Neural progenitor cell (in vitro differentiated cells): ENCODE results near the gene PAX5. TPM values are rescaled to one million over a fixed set of nuclear protein-coding genes. Genes with fewer than 3 reads are reported as not detected.

Experiments used
- DNase-seq: peaks from one replicate; pipeline ENCODE4 v3.0.0-alpha.2; 2016; ENCODE audit warnings: low spot score
- H2AFZ ChIP-seq: fragments of 200-600 bp; sonication (generic); replicated peaks from 2 replicates; pipeline ENCODE4 v1.6.1; 2016; ENCODE audit warnings: antibody characterized with exemption
- H3F3A ChIP-seq: fragments of 200-600 bp; sonication (generic); 2 replicates; pipeline ENCODE4 v1.6.1; 2016; ENCODE audit warnings: antibody characterized with exemption, low read depth
- H3K27ac ChIP-seq: fragments of 200-600 bp; sonication (generic); 2 replicates; pipeline ENCODE4 v1.5.1; 2016; ENCODE audit warnings: mild to moderate bottlenecking
- H3K27me3 ChIP-seq: fragments of 200-600 bp; sonication (generic); 2 replicates; pipeline ENCODE4 v1.6.1; 2016; ENCODE audit warnings: mild to moderate bottlenecking, moderate library complexity
- H3K36me3 ChIP-seq: fragments of 200-600 bp; sonication (generic); 2 replicates; pipeline ENCODE4 v1.5.1; 2016
- H3K4me1 ChIP-seq: fragments of 200-600 bp; sonication (generic); 2 replicates; pipeline ENCODE4 v1.6.1; 2016; ENCODE audit warnings: mixed run types
- H3K4me2 ChIP-seq: fragments of 200-600 bp; sonication (generic); 2 replicates; pipeline ENCODE4 v1.6.1; 2016
- H3K4me3 ChIP-seq: fragments of 200-600 bp; sonication (generic); 2 replicates; pipeline ENCODE4 v1.5.1; 2016
- H3K79me2 ChIP-seq: fragments of 200-600 bp; sonication (generic); 2 replicates; pipeline ENCODE4 v1.6.1; 2016; ENCODE audit warnings: low read depth
- H3K9ac ChIP-seq: fragments of 200-600 bp; sonication (generic); 2 replicates; pipeline ENCODE4 v1.6.1; 2016
- H3K9me3 ChIP-seq: fragments of 200-600 bp; sonication (generic); 2 replicates; pipeline ENCODE4 v1.5.1; 2016; ENCODE audit warnings: low read depth
- H4K20me1 ChIP-seq: fragments of 200-600 bp; sonication (generic); 2 replicates; pipeline ENCODE4 v1.6.1; 2016; ENCODE audit warnings: low read depth
- H3K27ac Mint-ChIP-seq: 3 replicates; pipeline ENCODE4 v1.8.0; 2021; ENCODE audit warnings: mixed read lengths
- H3K27me3 Mint-ChIP-seq: 2 replicates; pipeline ENCODE4 v1.8.0; 2022; ENCODE audit warnings: low read depth, mild to moderate bottlenecking, inconsistent platforms, moderate library complexity, mixed read lengths; ENCODE audit not compliant: insufficient read depth
- H3K36me3 Mint-ChIP-seq: 3 replicates; pipeline ENCODE4 v1.8.0; 2021; ENCODE audit warnings: mixed read lengths
- H3K4me1 Mint-ChIP-seq: 3 replicates; pipeline ENCODE4 v1.8.0; 2021; ENCODE audit warnings: mixed read lengths
- H3K4me3 Mint-ChIP-seq: 3 replicates; pipeline ENCODE4 v1.8.0; 2021; ENCODE audit warnings: mild to moderate bottlenecking, moderate library complexity, mixed read lengths
- H3K9me3 Mint-ChIP-seq: 3 replicates; pipeline ENCODE4 v1.8.0; 2020; ENCODE audit warnings: mixed read lengths
- CTCF ChIP-seq: fragments of 200-600 bp; sonication (generic); IDR thresholded peaks from 2 replicates; pipeline ENCODE4 v1.5.1; 2017; ENCODE audit warnings: antibody characterized with exemption, mild to moderate bottlenecking
- EZH2 ChIP-seq: fragments of 200-600 bp; sonication (generic); IDR thresholded peaks from 2 replicates; pipeline ENCODE4 v1.6.1; 2017; ENCODE audit warnings: antibody characterized with exemption, mild to moderate bottlenecking, moderate library complexity
- EZH2phosphoT487 ChIP-seq: fragments of 200-600 bp; sonication (generic); IDR thresholded peaks from 2 replicates; pipeline ENCODE4 v1.6.1; 2017; ENCODE audit warnings: antibody characterized with exemption
- total RNA-seq: library from RNA; depleted of rRNA; stranded (reverse); fragments of >200 nt; gene quantifications from 2 replicates; pipeline ENCODE4 v1.2.3, GENCODE V29; 2015; ENCODE audit warnings: low replicate concordance

The PAX5 gene
- total RNA-seq, 1 donor from 2014 or later = not detected

GRCh38 chr9:37034938-37035647 is 1.0 kb upstream of the PAX5 start:
- peaks cover 60% of the 10 kb centered on the region for H4K20me1 ChIP-seq
- Mint-ChIP-seq H3K4me3 (peak overlapping the region; percentile 84), H3K27me3 (peaks cover 67% of the 10 kb centered on the region), H3K27ac (peak overlapping the region; percentile 85), H3K9me3 (no peaks in the 10 kb centered on the region), H3K36me3 (no peaks in the 10 kb centered on the region), H3K4me1 (peaks cover 69% of the 10 kb centered on the region)
- H3K27me3 ChIP-seq = peaks cover 100% of the 10 kb centered on the region
- no peaks in the 10 kb centered on the region for H3K36me3 ChIP-seq
- peak overlapping the region; percentile 38 for H2AFZ ChIP-seq
- no peaks in the 10 kb centered on the region for H3K79me2 ChIP-seq
- H3K9me3 ChIP-seq = no peaks in the 10 kb centered on the region
- H3K4me2 ChIP-seq = peak overlapping the region; percentile 84
- TF ChIP-seq CTCF = peak; percentile 6
- TF ChIP-seq EZH2phosphoT487 = peak; percentile 57
- no peak for TF ChIP-seq EZH2
- H3K9ac ChIP-seq = no peak overlapping the region
- H3F3A ChIP-seq = peaks cover 61% of the 10 kb centered on the region
- H3K27ac ChIP-seq = no peak overlapping the region
- H3K4me1 ChIP-seq = peaks cover 61% of the 10 kb centered on the region
- peak overlapping the region; percentile 46 for H3K4me3 ChIP-seq
- peak; percentile 77 for DNase-seq

GRCh38 chr9:37034305-37034937 is 353 bp upstream of the PAX5 start:
- Mint-ChIP-seq H3K27ac (no peak overlapping the region), H3K9me3 (no peaks in the 10 kb centered on the region), H3K4me3 (peak overlapping the region; percentile 84), H3K4me1 (peaks cover 69% of the 10 kb centered on the region), H3K27me3 (peaks cover 70% of the 10 kb centered on the region), H3K36me3 (no peaks in the 10 kb centered on the region)
- peak overlapping the region; percentile 46 for H3K4me3 ChIP-seq
- H3K36me3 ChIP-seq = no peaks in the 10 kb centered on the region
- DNase-seq = peak; percentile 84
- no peak overlapping the region for H3K27ac ChIP-seq
- no peak overlapping the region for H3K9ac ChIP-seq
- H2AFZ ChIP-seq = no peak overlapping the region
- peaks cover 61% of the 10 kb centered on the region for H3K4me1 ChIP-seq
- H3K9me3 ChIP-seq = no peaks in the 10 kb centered on the region
- H3K27me3 ChIP-seq = peaks cover 100% of the 10 kb centered on the region
- peaks cover 65% of the 10 kb centered on the region for H4K20me1 ChIP-seq
- peak overlapping the region; percentile 84 for H3K4me2 ChIP-seq
- H3K79me2 ChIP-seq = no peaks in the 10 kb centered on the region
- peaks cover 54% of the 10 kb centered on the region for H3F3A ChIP-seq
- TF ChIP-seq EZH2phosphoT487 (peak; percentile 97), CTCF (peak; percentile 60), EZH2 (peak; percentile 95)

- H3K27ac ChIP-seq = no peak overlapping the region
- peaks cover 70% of the 10 kb centered on the region for H4K20me1 ChIP-seq
- Mint-ChIP-seq H3K9me3 (no peaks in the 10 kb centered on the region), H3K36me3 (no peaks in the 10 kb centered on the region), H3K27me3 (peaks cover 72% of the 10 kb centered on the region), H3K27ac (no peak overlapping the region), H3K4me1 (peaks cover 69% of the 10 kb centered on the region), H3K4me3 (peak overlapping the region; percentile 70)
- H3F3A ChIP-seq = peaks cover 56% of the 10 kb centered on the region
- peaks cover 59% of the 10 kb centered on the region for H3K4me1 ChIP-seq
- no peak overlapping the region for H3K4me2 ChIP-seq
- H3K79me2 ChIP-seq = no peaks in the 10 kb centered on the region
- no peak overlapping the region for H3K9ac ChIP-seq
- no peak overlapping the region for H3K4me3 ChIP-seq
- H2AFZ ChIP-seq = no peak overlapping the region
- no peaks in the 10 kb centered on the region for H3K9me3 ChIP-seq
- no peak for DNase-seq
- H3K27me3 ChIP-seq = peaks cover 100% of the 10 kb centered on the region
- H3K36me3 ChIP-seq = no peaks in the 10 kb centered on the region
- TF ChIP-seq EZH2 (no peak), EZH2phosphoT487 (no peak), CTCF (no peak)
Observed at GRCh38 chr9:37033141-37033540, 927 bp downstream of the PAX5 start.
